Epidermal melanocyte (primary cell): Measurements from ENCODE around the gene CMTM6.
"Not testable (repeated sequence)": the region's sequence is repeated elsewhere in the genome, so short reads cannot be mapped to it uniquely, and the experiment has no call there.

ENCODE experiments used
- DNase-seq: peaks from one replicate; pipeline ENCODE4 v3.0.0; 2011; ENCODE audit warnings: low spot score; ENCODE audit not compliant: insufficient read length

CMTM6 gene

DNA sequence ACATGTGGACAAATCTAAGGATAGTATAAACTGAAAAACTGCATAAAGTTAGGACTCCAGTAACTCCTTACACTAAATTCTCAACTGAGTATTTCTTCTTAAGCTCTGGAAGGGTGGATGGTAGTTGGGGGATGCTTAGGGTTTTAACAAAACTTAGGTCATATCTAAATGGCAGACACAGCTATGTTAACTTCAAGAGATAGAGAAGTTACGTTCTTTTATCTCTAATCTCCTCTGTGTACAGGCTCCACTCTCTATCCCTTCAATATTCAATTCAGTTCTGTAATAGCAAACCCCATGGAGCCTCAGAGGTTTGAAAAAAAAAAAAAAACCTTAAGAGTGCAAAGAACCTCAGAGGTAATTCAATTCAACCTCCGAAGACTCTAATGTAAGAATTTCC, 3.1 kb downstream of the CMTM6 start:
- no peak for DNase-seq

DNA sequence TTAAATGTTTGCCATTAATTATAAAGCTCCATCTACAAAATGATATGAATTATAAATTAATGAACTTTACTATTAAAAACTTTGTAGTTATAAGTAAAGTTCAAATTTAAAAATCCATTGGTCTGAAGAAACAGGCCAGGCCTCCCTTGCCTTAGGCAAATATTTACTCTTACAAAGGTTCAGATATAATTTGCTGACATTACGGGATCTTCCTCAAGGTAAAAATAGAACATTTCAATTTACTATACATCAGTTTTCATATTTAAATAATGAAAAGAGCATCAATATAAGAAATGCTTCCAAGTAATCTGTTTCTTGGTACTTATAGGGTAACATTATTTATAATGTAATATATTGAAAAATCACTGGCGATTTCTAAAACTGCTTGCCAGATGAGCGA, 3.7 kb downstream of the CMTM6 start:
- DNase-seq: no peak

DNA sequence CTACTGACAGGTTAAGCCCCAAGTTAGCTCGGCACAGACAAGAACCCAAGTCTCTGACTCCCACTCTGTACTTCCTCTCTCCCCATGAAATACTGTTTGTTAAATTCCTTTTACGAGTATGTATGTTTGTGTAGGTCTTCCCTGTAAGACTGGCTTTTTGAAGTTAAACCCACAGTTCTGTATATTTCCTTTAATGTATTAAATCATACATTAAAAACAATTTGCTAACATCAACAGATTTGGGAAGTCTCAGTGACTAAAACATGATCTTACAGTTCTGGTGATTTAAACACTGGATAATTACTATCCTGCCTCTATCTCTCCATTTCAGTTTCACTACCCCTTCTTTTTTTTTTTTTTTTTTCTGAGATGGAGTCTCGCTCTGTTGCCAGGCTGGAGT, 4.4 kb downstream of the CMTM6 start:
- no peak for DNase-seq

GRCh38 chr3:32495609-32496008, 7.0 kb downstream of the CMTM6 start:
- DNase-seq: no peak

- DNase-seq: no peak
Measured at GRCh38 chr3:32495085-32495484, 7.6 kb downstream of the CMTM6 start.

- DNase-seq: no peak
Measured at GRCh38 chr3:32493437-32494414, 8.9 kb downstream of the CMTM6 start.

- no peak for DNase-seq
Measured at GRCh38 chr3:32492684-32493436, 9.8 kb downstream of the CMTM6 start.

- no peak for DNase-seq
Measured at GRCh38 chr3:32488474-32489008, 14.1 kb downstream of the CMTM6 start.

- DNase-seq: no peak
Measured at GRCh38 chr3:32487781-32488473, 14.7 kb downstream of the CMTM6 start.

DNA sequence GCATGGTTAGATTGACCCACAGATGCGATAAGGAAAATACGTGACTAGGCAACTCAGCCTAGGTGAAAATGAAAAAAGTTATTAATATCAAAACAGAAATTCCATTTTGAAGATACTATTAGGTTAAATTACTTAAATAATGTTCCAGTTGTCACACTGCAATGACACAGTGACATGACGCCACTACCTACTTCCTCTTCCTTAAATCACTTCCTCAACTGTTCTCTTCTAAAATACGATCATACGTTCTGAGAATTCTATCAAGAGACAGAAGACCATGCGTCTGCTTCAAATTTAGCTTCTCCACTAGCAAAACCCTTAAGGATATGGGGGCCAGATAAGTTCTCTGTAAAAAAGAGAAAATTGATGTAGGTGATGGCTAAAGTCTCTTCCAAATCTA, 18.2 kb downstream of the CMTM6 start:
- DNase-seq: no peak

DNA sequence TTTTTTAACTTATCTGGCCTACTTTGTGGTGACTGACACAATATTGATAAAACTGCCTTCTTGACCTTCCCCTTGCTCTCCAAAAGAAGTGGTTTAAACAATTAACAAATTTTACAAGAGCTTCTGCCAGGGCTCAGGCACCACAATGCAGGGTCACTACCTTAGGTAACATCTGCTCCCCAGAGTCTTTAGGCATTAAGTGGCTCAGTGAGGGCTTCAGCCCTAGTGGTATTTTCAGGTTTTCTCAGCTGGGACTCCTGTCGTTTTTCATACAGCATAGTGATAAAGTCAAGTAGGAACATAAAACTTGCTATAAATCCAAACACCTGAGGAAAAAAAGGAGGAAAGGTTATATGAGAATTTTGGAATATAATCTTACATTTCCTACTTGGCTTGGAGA, 18.9 kb downstream of the CMTM6 start:
- no peak for DNase-seq

- no peak for DNase-seq
Measured at GRCh38 chr3:32482693-32483092, 20.0 kb downstream of the CMTM6 start.

DNA sequence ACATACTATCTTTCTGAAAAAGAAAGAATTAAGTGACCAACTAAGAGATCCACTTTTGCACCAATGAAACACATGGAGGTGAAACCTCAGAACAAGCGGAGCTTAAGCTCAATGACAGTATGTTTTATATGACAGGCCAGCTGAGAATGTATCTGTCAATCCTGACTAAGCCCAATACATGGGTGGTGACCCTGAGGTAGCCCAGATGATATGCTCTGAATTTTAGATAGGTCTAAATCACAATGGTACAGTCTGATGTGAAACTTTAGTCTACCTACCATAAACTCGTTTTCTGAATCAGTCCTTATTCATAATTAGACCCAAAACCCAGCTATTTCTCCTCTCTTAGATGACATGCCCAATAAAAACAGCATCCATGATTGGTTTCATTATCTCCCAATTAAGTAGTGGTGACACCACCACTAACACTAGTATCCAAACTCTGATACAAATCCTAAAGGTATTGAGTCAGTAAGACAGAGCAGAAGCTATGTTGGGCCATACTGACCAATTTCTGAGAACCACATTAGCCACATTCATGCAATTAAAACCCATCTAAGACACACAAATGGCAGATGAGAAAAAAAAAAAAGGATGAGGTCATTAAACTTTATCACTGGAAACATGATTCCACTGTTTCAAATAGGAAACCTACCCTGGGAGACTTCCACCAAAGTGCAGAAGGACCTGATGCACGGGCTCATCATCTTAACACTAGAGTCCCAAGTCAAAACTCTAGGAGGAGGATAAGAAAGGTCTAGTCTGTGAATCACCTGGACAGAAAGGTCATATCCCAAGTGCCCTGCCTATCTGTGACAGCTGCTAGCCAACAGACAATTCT, 20.6 kb downstream of the CMTM6 start:
- no peak for DNase-seq

GRCh38 chr3:32480604-32481003, 22.0 kb downstream of the CMTM6 start:
- DNase-seq: no peak

GRCh38 chr3:32474201-32474600, 28.5 kb downstream of the CMTM6 start:
- no peak for DNase-seq

DNA sequence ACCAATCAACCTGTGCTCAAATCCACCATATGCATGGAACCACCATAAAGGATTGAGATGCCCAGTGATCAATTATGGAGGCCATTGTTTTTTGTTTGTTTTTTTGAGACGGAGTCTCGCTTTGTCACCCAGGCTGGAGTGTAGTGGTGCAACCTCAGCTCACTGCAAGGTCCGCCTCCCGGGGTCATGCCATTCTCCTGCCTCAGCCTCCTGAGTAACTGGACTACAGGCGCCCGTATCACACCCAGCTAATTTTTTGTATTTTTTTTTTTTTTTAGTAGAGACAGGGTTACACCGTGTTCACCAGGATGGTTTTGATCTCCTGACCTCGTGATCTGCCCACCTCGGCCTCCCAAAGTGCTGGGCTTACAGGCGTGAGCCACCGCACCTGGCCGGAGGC, 30.5 kb downstream of the CMTM6 start:
- DNase-seq: not testable (repeated sequence)

GRCh38 chr3:32471246-32471645, 31.4 kb downstream of the CMTM6 start:
- DNase-seq: no peak

DNA sequence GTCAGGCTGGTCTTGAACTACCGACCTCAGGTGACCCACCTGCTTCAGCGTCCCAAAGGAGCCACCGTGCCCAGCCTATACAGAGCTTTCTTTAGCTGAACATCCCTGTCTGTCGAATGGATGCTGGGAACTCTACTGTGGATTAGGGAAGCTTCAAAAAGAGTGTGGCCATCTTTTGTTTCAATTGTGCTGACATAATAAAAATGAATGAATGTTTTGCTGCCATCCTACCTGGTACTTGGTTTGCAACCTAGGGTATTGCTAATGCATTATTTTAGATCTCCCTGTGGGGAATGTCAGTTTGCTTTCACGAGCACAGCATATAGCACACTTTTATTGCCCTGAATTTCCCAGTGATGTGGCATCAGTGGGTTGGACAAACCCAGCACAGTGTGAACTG, 32.3 kb downstream of the CMTM6 start:
- DNase-seq: no peak

GRCh38 chr3:32469151-32469874, 33.3 kb downstream of the CMTM6 start:
- DNase-seq: no peak
